Right lobe of liver (tissue), 4 donors: ENCODE results near the gene KRTAP9-7.

ENCODE experiments used
- CTCF ChIP-seq, 4 donors: fragments of 200-600 bp in 3 of 4; fragments of 450-650 bp in 1 of 4; IDR thresholded peaks; one replicate each; pipeline versions ENCODE4 v1.5.1 to v1.8.0; 2016 to 2022; ENCODE audit warnings: antibody characterized with exemption in 4 of 4, mild to moderate bottlenecking in 2 of 4
- POLR2A ChIP-seq: fragments of 450-650 bp; IDR thresholded peaks from one replicate; pipeline ENCODE4 v1.6.1; 2017; ENCODE audit warnings: antibody characterized with exemption, mild to moderate bottlenecking
- donor health status: DM: no; HTN: no; CAD: no.
- donor health status: DM: no; HTN: no; CAD: no.
- donor health status: DM: no; HTN: yes; CAD: no.

DNA sequence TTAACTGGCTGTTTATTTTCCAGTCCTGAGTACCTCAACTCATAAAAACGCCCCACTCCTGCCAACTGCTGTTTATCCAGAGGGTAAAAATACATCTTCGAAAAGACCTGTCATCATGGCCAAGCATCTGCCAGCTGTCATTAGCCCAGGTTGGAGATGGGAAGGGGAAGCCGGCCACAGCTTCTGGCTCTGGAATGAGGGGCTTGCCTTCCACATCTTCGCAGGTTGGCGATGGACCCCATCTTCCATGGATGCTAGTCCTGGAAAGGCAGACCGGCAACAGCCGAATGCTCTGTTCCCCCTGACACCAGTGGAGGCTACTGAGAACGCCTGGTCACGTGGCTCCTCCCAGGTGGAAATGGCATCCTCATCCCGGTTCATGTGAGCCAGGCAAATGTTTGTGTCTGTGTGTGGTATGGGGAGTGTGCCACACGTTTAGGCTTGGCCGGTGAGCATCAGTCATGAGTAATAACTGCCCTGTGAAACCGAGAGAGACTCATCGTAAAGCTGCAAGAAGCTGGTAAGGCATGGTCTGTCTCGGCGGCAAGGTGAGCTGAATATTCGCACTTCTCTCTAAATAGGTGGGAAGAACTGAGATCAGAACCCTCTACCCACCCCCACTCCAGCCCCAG, 40.4 kb downstream of the KRTAP9-7 start:
- TF ChIP-seq POLR2A = no peak
- no peak for TF ChIP-seq CTCF (IDR thresholded peaks at IDR 0.05)
